Caki2 (cell line): ENCODE results near the gene P3H4. TPM values are rescaled to one million over a fixed set of nuclear protein-coding genes. Genes with fewer than 3 reads are reported as not detected.

Source experiments
- DNase-seq: peaks from one replicate; pipeline ENCODE4 v3.0.0-alpha.2; 2015; ENCODE audit warnings: low read depth
- in situ Hi-C: cut with HindIII; loops from 2 replicates; pipeline ENCODE4 v1.10.0; 2016; ENCODE audit warnings: low sequenced_read_pairs, low pct_unique_long_range_greater_than_20kb, mixed read lengths
- total RNA-seq: library from RNA; depleted of rRNA; stranded (reverse); fragments of >200 nt; shearing (Covaris generic); gene quantifications from 2 replicates; pipeline ENCODE4 v1.2.3, GENCODE V29; 2014; ENCODE audit warnings: low replicate concordance

Gene P3H4
- total RNA-seq, 1 experiment from 2014 or later, result 148 TPM

DNA sequence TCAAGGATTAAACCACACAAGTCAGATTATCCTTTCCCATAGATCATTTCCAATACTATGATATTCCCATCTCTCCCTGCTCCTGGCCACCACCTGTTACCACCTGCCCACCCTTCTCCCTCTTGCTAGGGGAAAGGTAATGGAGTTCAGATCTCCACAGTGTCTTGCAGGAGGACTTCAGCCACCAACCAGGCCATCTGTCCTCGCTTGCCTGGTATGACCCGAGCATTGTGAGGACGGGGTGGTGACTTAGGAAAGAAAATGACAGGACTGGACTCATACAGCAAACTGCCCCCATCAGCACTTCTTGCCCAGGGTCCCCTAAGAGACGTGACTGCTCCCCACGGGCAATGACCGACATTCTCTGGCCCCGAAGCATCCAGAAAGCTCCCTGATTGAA lies 11.8 kb upstream of the P3H4 start:
- no peak for DNase-seq
- in situ Hi-C loops, result loop anchor here (25.0 kb wide), 1 partner anchor 111 kb away; the partner anchor contains the start of gene GAST

DNA sequence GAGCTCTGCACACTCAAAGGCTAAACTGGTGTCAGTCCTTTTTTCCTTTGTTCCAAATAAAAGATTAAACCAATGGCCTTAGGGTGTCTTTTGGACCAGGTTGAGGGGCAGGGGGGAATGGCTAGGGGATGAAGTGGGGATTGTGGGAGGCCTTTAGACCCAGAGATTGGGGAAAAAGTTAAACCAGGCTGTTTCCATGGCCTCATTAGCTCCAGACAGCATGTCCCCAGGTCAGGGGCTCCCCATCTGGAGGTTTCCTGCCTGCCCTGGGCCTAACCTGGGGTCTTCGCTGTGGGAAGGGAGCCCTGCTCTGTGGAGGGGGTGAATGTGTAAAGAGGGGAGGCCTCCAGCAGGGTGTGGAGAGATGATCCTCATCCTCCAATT lies 11.4 kb upstream of the P3H4 start:
- DNase-seq, result no peak
- in situ Hi-C loops, result loop anchor here (25.0 kb wide), 1 partner anchor 111 kb away; the partner anchor contains the start of gene GAST

DNA sequence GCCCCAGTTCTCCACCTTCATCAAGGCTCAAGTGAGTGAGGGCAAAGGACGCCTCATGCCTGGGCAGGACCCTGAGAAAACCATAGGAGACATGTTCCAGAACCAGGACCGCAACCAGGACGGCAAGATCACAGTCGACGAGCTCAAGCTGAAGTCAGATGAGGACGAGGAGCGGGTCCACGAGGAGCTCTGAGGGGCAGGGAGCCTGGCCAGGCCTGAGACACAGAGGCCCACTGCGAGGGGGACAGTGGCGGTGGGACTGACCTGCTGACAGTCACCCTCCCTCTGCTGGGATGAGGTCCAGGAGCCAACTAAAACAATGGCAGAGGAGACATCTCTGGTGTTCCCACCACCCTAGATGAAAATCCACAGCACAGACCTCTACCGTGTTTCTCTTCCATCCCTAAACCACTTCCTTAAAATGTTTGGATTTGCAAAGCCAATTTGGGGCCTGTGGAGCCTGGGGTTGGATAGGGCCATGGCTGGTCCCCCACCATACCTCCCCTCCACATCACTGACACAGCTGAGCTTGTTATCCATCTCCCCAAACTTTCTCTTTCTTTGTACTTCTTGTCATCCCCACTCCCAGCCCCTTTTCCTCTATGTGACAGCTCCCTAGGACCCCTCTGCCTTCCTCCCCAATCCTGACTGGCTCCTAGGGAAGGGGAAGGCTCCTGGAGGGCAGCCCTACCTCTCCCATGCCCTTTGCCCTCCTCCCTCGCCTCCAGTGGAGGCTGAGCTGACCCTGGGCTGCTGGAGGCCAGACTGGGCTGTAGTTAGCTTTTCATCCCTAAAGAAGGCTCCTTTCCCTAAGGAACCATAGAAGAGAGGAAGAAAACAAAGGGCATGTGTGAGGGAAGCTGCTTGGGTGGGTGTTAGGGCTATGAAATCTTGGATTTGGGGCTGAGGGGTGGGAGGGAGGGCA lies 10.7 kb upstream of the P3H4 start:
- in situ Hi-C loops, result loop anchor here (25.0 kb wide), 1 partner anchor 110 kb away; the partner anchor contains the start of gene GAST
- no peak for DNase-seq

DNA sequence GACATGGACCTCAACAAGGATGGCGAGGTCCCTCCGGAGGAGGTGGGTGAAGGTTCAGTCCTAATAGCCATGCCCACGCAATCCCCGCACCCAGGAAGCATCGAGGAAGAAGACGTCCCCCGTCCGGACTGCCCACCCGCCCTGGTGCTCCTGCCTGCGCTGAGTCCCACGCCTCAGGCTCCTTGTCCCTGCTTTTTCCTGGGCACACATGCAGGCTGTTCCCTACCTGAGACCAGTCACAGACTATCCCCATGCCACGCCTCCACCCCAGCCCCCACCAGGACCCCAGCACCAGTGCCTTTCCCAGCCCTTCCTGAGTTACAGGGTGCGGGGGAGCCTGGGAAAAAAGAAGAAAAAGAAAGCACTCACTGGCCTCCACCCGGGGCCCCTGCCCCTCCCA lies 10.0 kb upstream of the P3H4 start:
- no peak for DNase-seq
- in situ Hi-C loops, result loop anchor here (25.0 kb wide), 1 partner anchor 109 kb away; the partner anchor contains the start of gene GAST

DNA sequence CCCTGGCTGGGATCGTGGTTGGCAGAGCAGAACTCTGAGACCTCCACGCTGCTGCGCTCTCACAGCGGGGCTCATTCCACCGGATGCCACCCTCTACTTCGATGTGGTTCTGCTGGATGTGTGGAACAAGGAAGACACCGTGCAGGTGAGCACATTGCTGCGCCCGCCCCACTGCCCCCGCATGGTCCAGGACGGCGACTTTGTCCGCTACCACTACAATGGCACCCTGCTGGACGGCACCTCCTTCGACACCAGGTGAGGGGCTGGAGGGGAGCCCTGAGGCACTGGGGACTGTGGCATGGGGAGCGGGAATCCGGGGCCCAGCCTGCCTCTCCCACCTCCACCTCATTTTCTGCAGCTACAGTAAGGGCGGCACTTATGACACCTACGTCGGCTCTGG lies 6.3 kb upstream of the P3H4 start:
- in situ Hi-C loops, result loop anchor here (25.0 kb wide), 1 partner anchor 106 kb away; the partner anchor contains the start of gene GAST
- DNase-seq, result no peak

DNA sequence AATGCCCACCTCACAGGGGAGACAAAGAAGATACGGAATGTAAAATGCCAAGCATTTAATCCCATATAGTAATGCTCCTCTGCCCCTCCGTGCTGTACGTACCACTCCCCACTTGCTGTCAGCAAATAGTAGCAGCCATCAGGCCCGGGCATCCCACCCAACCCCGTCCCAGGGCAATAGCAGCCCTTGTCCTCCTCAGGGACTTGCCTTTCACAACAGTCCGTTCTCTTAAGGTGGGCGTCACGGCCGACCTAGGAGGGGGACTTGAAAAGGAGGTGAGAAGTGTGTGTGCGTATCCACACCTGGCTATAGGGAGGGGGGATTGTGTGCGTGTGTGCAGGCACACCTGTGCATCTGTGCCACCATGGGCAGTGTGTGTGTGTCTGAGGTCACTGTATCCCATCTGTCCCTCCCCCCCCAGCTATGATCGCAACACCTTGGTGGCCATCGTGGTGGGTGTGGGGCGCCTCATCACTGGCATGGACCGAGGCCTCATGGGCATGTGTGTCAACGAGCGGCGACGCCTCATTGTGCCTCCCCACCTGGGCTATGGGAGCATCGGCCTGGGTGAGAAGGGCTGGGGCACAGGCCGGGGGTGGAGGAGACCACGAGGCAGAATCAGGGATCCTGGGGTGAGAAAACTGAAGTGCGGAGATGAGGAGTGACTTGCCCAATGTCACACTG lies 5.0 kb upstream of the P3H4 start:
- DNase-seq, result no peak
- in situ Hi-C loops, result loop anchor here (25.0 kb wide), 1 partner anchor 104 kb away; the partner anchor contains the start of gene GAST

DNA sequence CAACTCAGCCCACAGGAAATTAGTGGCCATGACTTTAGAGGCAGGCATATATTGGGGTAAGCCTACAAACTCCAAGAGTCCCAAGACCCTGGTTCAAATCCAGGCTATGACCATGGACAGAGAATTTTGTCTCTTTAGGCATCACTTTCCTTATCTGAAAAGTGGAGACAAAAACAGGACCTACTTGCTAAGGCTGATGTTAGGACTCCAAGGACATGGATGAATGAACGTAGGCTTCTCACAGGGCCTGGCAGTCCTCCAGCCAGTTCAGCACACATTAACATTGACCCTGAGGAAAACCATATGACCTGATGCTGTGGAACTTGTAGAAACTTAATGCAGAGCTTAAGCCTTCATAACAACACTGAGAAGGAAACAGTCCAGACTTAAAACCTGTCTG lies 2.4 kb upstream of the P3H4 start:
- peak; percentile 79 for DNase-seq
- in situ Hi-C loops, result loop anchor here (25.0 kb wide), 1 partner anchor 102 kb away; the partner anchor contains the start of gene GAST

DNA sequence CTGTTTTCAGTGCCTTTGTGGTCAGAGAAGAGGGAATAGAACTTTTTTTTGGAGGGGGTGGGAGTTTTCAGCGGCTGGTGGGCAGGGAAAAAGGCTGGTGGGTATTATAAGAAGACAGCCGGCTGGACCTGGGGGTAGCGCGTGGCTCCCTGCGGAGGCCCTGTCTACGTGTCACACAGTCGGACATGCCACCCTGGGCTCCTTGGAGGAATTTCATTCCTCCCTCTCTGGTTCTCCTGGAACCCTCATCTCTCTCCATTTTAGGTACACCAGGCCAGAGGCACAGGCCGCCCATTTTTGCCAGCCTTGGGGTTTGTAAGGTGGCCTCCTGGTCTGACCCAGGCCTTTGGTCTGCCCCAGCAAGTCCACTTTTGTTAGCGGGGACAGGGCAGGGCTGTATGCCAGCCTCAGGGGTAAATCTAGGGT lies 2.0 kb upstream of the P3H4 start:
- DNase-seq, result no peak
- in situ Hi-C loops, result loop anchor here (25.0 kb wide), 1 partner anchor 101 kb away; the partner anchor contains the start of gene GAST

DNA sequence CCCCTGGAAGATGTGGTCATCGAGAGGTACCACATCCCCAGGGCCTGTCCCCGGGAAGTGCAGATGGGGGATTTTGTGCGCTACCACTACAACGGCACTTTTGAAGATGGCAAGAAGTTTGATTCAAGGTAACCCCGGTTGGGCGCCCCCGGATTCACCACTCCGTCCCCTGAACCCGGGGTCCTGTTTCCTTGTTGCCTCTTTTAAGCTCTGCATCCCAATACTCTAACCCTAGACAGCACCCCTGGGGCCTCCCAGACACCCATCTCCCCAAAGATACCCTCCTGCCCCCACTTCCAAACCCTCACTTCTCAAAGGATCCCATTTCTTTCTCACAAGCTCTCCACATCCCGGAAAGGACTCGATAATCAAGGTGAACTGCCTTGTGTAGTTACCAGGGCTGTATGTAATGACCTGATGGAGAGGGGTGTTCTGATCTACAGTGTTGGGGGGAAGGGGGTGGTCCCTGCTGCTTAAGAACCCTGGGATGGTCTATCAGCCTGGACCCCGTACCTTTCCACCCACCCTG lies 1.5 kb upstream of the P3H4 start:
- DNase-seq, result no peak
- in situ Hi-C loops, result loop anchor here (25.0 kb wide), 1 partner anchor 101 kb away; the partner anchor contains the start of gene GAST

DNA sequence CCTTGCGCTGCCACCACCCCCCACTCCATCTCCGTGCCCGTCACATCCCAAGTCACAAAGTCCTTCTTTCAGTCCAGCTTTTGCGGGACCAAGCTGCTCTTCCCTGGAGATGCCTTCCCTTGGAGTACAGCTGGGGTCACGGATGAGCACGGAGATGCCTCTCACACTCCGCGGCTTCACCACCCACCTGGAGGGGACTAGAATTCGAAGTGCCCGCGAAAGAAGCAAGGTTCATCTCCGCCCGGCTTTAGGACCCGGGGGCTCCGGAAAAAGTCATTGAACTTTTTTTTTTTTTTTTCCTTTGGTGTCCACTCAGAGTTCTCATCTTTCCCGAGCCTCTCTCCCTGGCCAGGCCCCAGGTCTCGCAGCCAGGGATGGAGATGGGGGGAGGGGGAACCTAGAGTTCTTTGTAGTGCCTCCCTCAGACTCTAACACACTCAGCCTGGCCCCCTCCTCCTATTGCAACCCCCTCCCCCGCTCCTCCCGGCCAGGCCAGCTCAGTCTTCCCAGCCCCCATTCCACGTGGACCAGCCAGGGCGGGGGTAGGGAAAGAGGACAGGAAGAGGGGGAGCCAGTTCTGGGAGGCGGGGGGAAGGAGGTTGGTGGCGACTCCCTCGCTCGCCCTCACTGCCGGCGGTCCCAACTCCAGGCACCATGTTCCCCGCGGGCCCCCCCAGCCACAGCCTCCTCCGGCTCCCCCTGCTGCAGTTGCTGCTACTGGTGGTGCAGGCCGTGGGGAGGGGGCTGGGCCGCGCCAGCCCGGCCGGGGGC lies 817 bp upstream of the P3H4 start, which contains the start of gene FKBP10:
Gene FKBP10, plus strand, starts transcription at position 624 of the 771 bp plus-strand sequence. Its CDS starts 31 bp downstream, at position 655.
- in situ Hi-C loops, result loop anchor here (25.0 kb wide), 1 partner anchor 100 kb away; the partner anchor contains the start of gene GAST

DNA sequence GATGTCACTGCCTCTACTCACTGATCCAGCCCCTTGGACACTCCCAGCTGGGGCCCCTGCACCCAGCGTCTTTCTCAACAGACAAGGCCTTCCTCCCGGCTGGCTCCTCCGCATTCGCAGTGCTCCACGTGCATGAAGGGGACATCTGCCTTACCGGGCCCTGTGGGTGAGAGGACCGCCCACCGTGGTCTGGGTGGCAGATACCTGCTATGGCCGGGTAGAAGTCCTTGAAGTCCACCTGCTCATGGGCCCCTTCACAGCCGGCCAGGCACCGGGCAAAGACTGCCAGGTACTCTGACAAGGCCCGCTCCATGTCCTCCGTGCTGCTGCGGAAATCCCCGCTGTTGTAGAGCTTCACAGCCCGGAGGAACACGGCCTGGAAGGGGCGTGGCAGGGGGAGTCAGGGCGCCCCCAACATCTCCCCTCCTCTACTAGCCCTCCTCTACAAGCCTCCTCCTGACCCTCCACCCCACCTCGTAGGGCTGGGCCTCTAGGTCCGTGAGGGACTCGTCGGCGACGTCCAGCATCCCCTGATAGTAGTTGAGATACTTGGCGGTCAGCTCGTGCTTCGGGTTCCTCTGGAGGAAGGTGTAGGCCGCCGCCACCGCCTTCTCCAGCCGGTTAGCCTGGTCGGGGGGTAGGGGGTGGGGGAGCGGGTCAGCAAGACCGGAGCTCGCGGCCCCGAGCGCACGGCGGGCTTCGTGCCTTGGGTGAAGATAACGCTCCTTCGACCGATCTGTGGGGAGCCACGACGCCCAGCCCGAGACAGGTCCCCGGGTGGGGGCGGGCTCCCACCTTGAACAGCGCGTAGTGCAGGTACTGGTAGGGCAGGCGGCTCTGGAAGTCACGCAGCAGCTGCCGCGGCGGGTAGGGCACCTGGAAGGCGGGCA lies 845 bp downstream of the P3H4 start:
- in situ Hi-C loops, result loop anchor here (25.0 kb wide), 1 partner anchor 99 kb away; the partner anchor contains the start of gene GAST
- peak; percentile 38 for DNase-seq

More for the DNA sequence above, 817 bp upstream of the P3H4 start, which contains the start of gene FKBP10:
- DNase-seq, result peak; percentile 91

DNA sequence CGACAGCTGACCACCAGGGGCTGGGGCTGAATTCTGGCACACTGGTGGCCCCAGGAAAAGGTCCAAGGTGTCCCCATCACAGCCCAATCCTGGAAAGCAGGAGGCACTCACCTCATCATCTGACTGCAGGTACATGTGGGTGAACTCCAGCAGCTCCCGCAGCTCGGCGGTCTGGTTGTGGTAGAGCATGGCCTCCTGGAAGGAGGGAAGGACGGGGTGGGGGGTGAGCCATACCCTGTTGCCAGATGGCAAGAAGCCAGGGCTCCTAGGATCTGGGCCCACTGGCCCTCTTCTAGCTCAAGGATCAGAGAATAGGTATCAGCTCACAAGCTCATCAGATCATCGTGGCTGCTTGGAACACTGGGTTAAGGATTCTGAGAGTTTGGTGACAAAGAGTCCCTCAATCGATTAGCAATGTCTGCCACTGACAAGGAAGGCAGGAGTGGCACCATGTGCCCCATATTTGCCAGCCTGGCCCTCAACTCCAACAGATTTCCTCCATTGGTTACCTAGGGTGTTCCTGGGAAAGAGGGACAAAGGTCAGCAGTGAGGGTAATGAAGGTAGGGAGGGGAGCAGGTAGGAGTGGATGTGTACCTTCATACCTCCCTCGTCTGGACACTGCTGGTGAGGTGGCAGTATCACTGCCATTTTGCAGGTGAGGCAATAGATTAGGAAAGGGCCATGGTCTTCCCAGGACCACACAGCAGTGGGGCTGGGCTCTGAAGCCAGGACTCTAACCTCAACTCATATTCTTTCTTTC lies 4.9 kb downstream of the P3H4 start:
- no peak for DNase-seq
- in situ Hi-C loops, result loop anchor here (25.0 kb wide), 1 partner anchor 95 kb away; the partner anchor contains the start of gene GAST

DNA sequence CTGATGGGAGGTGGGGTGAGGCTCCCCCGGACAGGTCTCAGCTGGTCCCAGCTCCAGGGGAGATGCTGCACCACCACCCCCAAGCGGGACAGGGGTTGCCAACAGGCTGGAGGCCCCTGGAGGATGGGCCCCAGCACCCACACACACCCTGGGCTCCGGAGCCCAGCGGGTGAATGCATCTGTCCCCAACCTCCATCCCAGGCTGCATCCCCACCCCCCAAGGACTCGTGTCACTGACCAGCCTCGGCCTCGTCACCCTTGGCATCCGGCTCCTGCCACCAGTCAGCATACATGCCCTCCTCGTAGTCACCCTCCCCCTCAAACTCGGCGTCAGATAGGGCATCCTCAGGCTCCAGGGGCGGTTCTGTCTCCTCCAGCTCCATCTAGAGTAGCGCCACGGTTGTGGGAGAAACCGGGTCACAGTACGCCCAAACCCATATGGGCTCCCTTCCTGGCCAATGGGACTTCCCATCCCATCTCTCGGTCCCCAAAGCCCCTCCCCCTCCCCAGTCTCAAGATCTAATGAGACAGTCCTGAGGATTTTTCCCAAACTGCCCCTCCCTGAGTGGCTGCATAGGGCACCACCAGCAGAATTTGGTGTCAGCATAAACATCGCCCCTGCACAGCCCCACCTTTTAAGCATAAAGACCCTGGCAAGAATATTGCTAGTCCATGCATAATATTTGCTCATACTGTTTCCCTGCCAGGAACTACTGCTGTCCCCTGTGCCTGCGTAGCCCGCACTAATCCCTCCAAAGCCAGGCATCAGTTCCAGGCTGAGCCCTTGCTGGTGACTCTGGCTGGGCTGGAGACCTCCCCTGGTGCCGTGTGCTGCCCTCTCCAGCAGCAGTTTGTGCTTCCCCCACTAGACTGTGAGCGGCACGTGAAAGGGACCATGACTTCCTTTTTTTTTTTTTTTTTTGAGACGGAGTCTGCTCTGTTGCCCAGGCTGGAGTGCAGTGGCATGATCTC lies 8.4 kb downstream of the P3H4 start:
- in situ Hi-C loops, result loop anchor here (25.0 kb wide), 1 partner anchor 91 kb away; the partner anchor contains the start of gene GAST
- DNase-seq, result no peak

DNA sequence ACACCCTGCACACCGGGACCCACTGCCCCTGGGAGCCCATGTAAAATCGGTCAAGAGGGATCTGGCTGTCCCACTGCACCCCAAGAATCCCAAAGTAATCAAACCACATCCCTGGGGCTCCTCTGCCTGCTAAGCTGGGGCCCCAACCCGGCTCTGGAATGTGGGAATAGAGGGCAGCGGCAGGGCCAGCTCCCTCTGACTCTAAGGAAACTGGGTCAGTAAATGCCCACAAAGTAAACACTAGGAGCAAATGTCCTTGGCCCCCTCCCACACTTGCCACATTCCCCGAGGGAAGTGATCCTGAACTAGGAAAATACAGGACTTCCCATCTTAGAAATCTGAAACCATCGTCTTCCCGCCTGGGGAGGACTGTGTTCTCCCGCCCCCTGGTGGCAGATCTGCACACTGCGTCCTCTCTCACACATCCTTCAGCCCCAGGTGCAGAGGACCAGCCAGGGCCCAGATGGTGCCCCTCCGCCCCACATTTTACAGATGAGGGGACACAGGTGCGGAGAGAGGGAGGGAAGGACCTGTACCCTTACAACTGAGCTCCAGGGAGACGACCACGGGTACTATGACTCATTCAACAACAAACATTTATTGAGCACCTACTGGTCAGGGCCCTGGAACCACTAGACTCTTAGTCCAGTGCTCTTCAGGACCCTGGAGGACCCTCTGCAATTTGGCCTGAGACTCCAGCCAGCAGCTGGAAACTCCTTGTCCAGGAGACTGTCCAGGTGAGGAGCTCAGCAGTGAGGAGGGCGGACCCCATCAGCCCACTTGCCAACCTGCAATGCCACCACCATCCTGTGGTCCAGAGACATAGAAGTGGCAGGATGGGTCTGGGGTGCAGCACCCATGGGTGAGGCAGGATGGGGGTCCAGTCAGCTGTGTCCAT lies 10.1 kb downstream of the P3H4 start:
- in situ Hi-C loops, result loop anchor here (25.0 kb wide), 1 partner anchor 89 kb away; the partner anchor contains the start of gene GAST
- peak; percentile 95 for DNase-seq
